Measurements from ENCODE around the gene EXOC6B.

DNA sequence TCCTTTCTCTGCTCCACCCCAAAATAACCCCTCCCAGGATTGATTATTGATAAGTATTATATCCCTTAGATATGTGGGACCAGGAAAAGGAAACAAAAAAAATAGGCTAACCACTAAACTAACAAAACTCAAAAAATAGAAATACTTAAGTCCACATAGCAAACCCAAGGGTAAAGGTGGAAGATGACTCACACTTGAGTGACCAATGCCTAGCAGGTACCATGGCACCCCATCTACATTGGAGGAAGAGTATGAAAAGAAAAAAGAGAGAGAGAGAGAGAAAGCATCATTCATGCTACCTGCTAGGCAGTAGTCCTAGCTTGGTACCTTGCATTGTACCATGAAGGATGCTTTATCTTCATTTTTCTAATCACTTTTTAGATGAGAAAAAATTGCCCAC is 6.3 kb downstream of the EXOC6B start:
- no peak for TF ChIP-seq TCF12 (IDR thresholded peaks at IDR 0.05; ENCODE audit: low read depth)
- no peak for TF ChIP-seq RAD21 (IDR thresholded peaks at IDR 0.05; ENCODE audit: low read depth)
- TF ChIP-seq YY1 (IDR thresholded peaks at IDR 0.05; ENCODE audit: low read depth) = no peak
- TF ChIP-seq TAF1 (IDR thresholded peaks at IDR 0.05; ENCODE audit: low read depth) = no peak
